Ishikawa (cell line): ENCODE measurements around the gene LOXL4.
A peak's percentile ranks its signal among the peaks of the same experiment; 100 is the strongest.

Experiments used
- CEBPB ChIP-seq: IDR thresholded peaks from 2 replicates; pipeline ENCODE4 v1.6.1; 2012
- CREB1 ChIP-seq: IDR thresholded peaks from 2 replicates; pipeline ENCODE4 v1.6.1; 2012; ENCODE audit warnings: low read depth
- EGR1 ChIP-seq: IDR thresholded peaks from 2 replicates; pipeline ENCODE4 v1.6.1; 2012
- EP300 ChIP-seq: IDR thresholded peaks from 2 replicates; pipeline ENCODE4 v1.6.1; 2012; ENCODE audit warnings: borderline replicate concordance
- FOXM1 ChIP-seq: IDR thresholded peaks from 2 replicates; pipeline ENCODE4 v1.6.1; 2012; ENCODE audit warnings: low read depth, borderline replicate concordance
- NFIC ChIP-seq: IDR thresholded peaks from 2 replicates; pipeline ENCODE4 v1.6.1; 2012
- RAD21 ChIP-seq: IDR thresholded peaks from 2 replicates; pipeline ENCODE4 v1.6.1; 2012; ENCODE audit warnings: low read depth
- TAF1 ChIP-seq: IDR thresholded peaks from 2 replicates; pipeline ENCODE4 v1.6.1; 2012; ENCODE audit warnings: low read depth, mild to moderate bottlenecking
- TCF12 ChIP-seq: IDR thresholded peaks from 2 replicates; pipeline ENCODE4 v1.6.1; 2012; ENCODE audit warnings: low read depth
- TEAD4 ChIP-seq: IDR thresholded peaks from 2 replicates; pipeline ENCODE4 v1.6.1; 2012
- YY1 ChIP-seq: IDR thresholded peaks from 2 replicates; pipeline ENCODE4 v1.6.1; 2012; ENCODE audit warnings: low read depth
- ZBTB7A ChIP-seq: IDR thresholded peaks from 2 replicates; pipeline ENCODE4 v1.6.1; 2012; ENCODE audit warnings: low read depth
- TF ChIP-seq, protein P1 (sequence below): IDR thresholded peaks from 2 replicates; pipeline ENCODE4 v1.6.1; 2012
- TF ChIP-seq, protein P2 (sequence below): IDR thresholded peaks from 2 replicates; pipeline ENCODE4 v1.6.1; 2012
- TF ChIP-seq, protein P3 (sequence below): IDR thresholded peaks from 2 replicates; pipeline ENCODE4 v1.6.1; 2012; ENCODE audit warnings: low read depth, mild to moderate bottlenecking

LOXL4 gene

DNA sequence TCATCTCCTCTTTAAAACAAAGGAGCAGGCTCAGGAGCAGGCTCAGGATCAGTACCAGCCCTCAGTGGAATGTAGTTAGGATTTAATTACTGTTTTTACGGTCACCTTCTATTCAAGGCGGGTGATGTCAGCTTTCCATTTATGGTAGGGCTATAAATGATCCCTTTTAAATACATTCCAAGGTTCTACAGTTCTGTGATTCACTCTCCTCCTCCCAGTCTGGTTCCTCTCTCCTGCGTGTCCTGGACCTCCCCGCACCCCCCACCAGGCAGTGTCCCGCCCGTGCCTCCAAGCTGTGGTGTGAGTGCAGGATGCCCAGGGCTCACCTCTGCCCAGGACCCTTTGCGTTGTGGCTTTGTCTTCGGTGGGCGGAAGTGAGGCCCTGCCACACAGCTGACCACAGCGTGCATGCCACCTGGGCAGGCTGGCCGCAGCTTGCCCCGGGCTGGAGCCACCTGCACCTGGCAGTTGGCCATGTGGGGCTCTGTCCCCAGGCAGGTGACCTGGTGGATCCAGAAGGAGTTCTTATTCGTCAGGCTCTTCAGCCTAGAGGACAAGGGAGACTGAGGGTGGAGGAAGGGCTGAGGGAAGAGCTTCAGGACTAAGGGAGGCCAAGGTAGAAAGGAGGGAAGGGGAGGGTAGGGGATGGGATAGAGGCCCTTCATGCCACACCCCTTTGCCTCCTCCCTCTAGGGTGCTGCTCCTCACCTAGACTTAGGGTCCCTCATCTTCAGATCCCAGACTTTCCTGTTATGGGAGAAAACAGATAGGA lies 9.1 kb downstream of the LOXL4 start:
- no peak for TF ChIP-seq CEBPB
- TF ChIP-seq EP300: 0 out of 2 replicates have a peak, but pooled peaks have one; percentile 21
- TF ChIP-seq TCF12: 0 out of 2 replicates have a peak, but pooled peaks have one; percentile 27

GRCh38 chr10:98257961-98258360 lies 10.0 kb downstream of the LOXL4 start:
- TF ChIP-seq, protein P1, sequence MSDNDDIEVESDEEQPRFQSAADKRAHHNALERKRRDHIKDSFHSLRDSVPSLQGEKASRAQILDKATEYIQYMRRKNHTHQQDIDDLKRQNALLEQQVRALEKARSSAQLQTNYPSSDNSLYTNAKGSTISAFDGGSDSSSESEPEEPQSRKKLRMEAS: no peak
- no peak for TF ChIP-seq RAD21
- no peak for TF ChIP-seq TCF12
- no peak for TF ChIP-seq ZBTB7A
- TF ChIP-seq EP300: no peak
- TF ChIP-seq, protein P2, sequence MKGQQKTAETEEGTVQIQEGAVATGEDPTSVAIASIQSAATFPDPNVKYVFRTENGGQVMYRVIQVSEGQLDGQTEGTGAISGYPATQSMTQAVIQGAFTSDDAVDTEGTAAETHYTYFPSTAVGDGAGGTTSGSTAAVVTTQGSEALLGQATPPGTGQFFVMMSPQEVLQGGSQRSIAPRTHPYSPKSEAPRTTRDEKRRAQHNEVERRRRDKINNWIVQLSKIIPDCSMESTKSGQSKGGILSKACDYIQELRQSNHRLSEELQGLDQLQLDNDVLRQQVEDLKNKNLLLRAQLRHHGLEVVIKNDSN: no peak
- no peak for TF ChIP-seq EGR1
- TF ChIP-seq CREB1: no peak
- no peak for TF ChIP-seq TAF1
- TF ChIP-seq YY1: no peak
- TF ChIP-seq CEBPB: no peak
- TF ChIP-seq FOXM1: no peak
- TF ChIP-seq TEAD4: no peak

GRCh38 chr10:98257198-98257597 lies 10.8 kb downstream of the LOXL4 start:
- TF ChIP-seq CREB1 (no peak), EP300 (no peak), RAD21 (no peak), CEBPB (no peak), YY1 (no peak), EGR1 (no peak), TCF12 (no peak), TAF1 (no peak), NFIC (no peak), TEAD4 (no peak), FOXM1 (no peak), ZBTB7A (no peak)
- TF ChIP-seq, protein P3, sequence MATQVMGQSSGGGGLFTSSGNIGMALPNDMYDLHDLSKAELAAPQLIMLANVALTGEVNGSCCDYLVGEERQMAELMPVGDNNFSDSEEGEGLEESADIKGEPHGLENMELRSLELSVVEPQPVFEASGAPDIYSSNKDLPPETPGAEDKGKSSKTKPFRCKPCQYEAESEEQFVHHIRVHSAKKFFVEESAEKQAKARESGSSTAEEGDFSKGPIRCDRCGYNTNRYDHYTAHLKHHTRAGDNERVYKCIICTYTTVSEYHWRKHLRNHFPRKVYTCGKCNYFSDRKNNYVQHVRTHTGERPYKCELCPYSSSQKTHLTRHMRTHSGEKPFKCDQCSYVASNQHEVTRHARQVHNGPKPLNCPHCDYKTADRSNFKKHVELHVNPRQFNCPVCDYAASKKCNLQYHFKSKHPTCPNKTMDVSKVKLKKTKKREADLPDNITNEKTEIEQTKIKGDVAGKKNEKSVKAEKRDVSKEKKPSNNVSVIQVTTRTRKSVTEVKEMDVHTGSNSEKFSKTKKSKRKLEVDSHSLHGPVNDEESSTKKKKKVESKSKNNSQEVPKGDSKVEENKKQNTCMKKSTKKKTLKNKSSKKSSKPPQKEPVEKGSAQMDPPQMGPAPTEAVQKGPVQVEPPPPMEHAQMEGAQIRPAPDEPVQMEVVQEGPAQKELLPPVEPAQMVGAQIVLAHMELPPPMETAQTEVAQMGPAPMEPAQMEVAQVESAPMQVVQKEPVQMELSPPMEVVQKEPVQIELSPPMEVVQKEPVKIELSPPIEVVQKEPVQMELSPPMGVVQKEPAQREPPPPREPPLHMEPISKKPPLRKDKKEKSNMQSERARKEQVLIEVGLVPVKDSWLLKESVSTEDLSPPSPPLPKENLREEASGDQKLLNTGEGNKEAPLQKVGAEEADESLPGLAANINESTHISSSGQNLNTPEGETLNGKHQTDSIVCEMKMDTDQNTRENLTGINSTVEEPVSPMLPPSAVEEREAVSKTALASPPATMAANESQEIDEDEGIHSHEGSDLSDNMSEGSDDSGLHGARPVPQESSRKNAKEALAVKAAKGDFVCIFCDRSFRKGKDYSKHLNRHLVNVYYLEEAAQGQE: no peak
- TF ChIP-seq, protein P2: no peak
- TF ChIP-seq, protein P1: no peak

- TF ChIP-seq, protein P1: no peak
- no peak for TF ChIP-seq CEBPB
- no peak for TF ChIP-seq YY1
- no peak for TF ChIP-seq TCF12
- no peak for TF ChIP-seq EGR1
- TF ChIP-seq RAD21: no peak
- TF ChIP-seq EP300: no peak
- no peak for TF ChIP-seq TEAD4
- no peak for TF ChIP-seq TAF1
- TF ChIP-seq, protein P2: no peak
- TF ChIP-seq, protein P3: no peak
- no peak for TF ChIP-seq FOXM1
- no peak for TF ChIP-seq NFIC
- no peak for TF ChIP-seq CREB1
- no peak for TF ChIP-seq ZBTB7A
These were observed 11.3 kb downstream of the LOXL4 start for GRCh38 chr10:98256692-98257091.
